Measurements from ENCODE around the gene C4BPA. TPM values are rescaled to one million over a fixed set of nuclear protein-coding genes. Genes with fewer than 3 reads are reported as not detected.

The C4BPA gene
- not detected in 2 replicates for total RNA-seq

- intact Hi-C loops (cut with micrococcal nuclease) = no loop called here
- no peak for DNase-seq
- H3K27me3 Mint-ChIP-seq = peaks cover 30% of the 10 kb centered on the region
- H3K36me3 Mint-ChIP-seq (ENCODE audit: low read depth) = peaks cover 1% of the 10 kb centered on the region
- peaks cover 19% of the 10 kb centered on the region for H3K9me3 Mint-ChIP-seq
- no peak within 1 kb of the TSS for H3K27ac Mint-ChIP-seq
- no peak within 1 kb of the TSS for H3K4me3 Mint-ChIP-seq
- peaks cover 6% of the 10 kb centered on the region for H3K4me1 Mint-ChIP-seq
Observed at GRCh38 chr1:207103892-207104373, at the start of gene C4BPA. Gene C4BPA, plus strand, starts transcription at chr1:207104233. Its CDS starts 8,793 bp downstream, at chr1:207113026.

DNA sequence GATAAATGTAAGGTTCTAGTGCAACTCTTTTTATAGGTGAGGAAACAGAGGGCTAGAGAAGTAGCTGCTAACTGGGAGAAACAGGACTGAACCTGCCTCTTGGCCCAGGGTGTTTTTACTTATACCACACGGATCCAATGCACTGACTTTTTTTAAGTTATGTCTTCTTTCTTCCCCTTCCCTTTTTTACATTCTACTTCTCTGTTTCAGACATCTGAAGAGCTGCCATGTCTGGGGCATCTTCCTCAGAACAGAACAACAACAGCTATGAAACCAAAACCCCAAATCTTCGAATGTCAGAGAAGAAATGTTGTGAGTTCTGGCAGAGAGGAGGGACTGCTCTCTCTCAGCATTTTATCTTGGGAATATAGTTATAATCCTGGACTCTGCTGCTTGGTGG, 49.5 kb upstream of the C4BPA start:
- Mint-ChIP-seq H3K9me3 (no peaks in the 10 kb centered on the region), H3K27me3 (peaks cover 7% of the 10 kb centered on the region), H3K27ac (no peak overlapping the region), H3K36me3 (ENCODE audit: low read depth) (peaks cover 5% of the 10 kb centered on the region), H3K4me1 (peaks cover 30% of the 10 kb centered on the region), H3K4me3 (peak overlapping the region; percentile 5)
- no peak for DNase-seq
- intact Hi-C loops (cut with micrococcal nuclease) = loop anchor here (5.0 kb wide), 3 partner anchors 132 to 698 kb away; partner anchors contain the start of genes CD46 and FCMR

DNA sequence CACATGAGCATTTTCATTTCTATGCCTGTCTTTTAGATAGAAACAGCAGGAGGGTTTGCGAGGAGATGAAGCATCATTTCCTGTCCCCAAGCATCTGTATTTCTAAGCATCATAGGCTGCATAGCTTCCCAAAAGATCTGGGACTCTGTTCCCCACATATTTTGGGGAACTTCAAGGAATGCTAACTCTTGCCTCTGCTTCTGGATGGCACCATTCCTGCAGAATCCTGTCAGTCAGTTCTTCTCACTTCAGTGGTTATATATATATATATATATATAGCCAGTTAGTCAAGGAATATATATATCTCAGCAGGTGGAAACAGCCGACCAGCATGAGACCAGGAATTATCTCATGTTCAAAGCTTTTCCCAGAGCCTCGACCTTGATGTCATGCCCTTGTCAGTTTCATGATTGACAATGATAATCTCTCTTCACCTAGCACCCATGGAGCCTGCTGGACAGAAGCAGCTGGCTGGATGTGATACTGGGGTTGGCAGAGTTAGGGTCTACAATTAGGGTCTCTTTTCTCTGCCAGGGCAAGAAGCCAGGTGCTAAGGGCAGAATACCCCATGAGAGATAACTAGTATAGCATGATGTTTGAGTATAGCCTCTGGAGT, 48.5 kb upstream of the C4BPA start:
- intact Hi-C loops (cut with micrococcal nuclease) = no loop called here
- H3K36me3 Mint-ChIP-seq (ENCODE audit: low read depth) = no peaks in the 10 kb centered on the region
- no peak overlapping the region for H3K27ac Mint-ChIP-seq
- H3K27me3 Mint-ChIP-seq = peaks cover 7% of the 10 kb centered on the region
- peaks cover 26% of the 10 kb centered on the region for H3K4me1 Mint-ChIP-seq
- H3K4me3 Mint-ChIP-seq = no peak overlapping the region
- DNase-seq = no peak
- no peaks in the 10 kb centered on the region for H3K9me3 Mint-ChIP-seq

DNA sequence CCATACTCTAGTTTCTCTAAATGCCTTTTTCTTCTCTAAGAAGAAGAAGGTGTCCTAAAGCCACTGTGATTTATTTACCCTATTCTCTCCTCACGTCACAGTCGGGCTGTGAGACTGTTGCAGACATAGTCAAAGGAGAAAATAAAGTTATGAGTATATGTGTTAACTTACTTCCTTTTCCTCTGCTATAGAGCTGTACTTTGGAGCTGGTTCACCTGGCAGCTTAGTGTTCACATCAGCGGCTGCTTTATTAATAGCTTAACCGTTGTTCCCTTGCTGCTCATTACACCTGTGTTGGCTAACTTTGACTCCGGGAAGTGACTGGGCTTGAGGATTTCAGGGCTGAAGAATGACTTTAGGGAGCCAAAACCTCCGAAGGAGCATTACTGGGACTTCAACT, 47.4 kb upstream of the C4BPA start:
- Mint-ChIP-seq H3K9me3 (no peaks in the 10 kb centered on the region), H3K27ac (no peak overlapping the region), H3K4me1 (peaks cover 21% of the 10 kb centered on the region), H3K4me3 (no peak overlapping the region), H3K27me3 (peaks cover 7% of the 10 kb centered on the region), H3K36me3 (ENCODE audit: low read depth) (no peaks in the 10 kb centered on the region)
- intact Hi-C loops (cut with micrococcal nuclease) = no loop called here
- DNase-seq = no peak

DNA sequence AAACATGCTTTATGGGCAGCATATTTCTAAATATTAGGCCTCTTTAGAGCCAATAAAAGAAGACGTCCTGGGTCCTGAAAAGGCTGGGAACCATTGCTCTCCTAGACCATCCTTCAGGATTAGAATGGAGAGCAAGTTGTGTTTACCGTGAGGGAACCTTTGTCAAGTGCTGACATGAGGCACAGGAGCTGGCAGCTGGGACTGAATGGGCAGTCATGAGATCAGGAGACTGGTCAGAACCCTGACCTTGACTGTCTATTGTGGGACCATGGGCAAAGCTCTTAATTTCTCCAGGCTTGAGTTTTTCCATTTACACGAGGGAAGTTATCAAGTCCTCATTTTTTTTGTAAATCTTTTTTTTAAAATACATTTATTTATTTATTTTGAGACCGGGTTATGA, 45.8 kb upstream of the C4BPA start:
- Mint-ChIP-seq H3K27ac (no peak overlapping the region), H3K4me3 (no peak overlapping the region), H3K27me3 (peaks cover 5% of the 10 kb centered on the region), H3K9me3 (no peaks in the 10 kb centered on the region), H3K36me3 (ENCODE audit: low read depth) (peaks cover 2% of the 10 kb centered on the region), H3K4me1 (peaks cover 10% of the 10 kb centered on the region)
- intact Hi-C loops (cut with micrococcal nuclease) = no loop called here
- DNase-seq = no peak

DNA sequence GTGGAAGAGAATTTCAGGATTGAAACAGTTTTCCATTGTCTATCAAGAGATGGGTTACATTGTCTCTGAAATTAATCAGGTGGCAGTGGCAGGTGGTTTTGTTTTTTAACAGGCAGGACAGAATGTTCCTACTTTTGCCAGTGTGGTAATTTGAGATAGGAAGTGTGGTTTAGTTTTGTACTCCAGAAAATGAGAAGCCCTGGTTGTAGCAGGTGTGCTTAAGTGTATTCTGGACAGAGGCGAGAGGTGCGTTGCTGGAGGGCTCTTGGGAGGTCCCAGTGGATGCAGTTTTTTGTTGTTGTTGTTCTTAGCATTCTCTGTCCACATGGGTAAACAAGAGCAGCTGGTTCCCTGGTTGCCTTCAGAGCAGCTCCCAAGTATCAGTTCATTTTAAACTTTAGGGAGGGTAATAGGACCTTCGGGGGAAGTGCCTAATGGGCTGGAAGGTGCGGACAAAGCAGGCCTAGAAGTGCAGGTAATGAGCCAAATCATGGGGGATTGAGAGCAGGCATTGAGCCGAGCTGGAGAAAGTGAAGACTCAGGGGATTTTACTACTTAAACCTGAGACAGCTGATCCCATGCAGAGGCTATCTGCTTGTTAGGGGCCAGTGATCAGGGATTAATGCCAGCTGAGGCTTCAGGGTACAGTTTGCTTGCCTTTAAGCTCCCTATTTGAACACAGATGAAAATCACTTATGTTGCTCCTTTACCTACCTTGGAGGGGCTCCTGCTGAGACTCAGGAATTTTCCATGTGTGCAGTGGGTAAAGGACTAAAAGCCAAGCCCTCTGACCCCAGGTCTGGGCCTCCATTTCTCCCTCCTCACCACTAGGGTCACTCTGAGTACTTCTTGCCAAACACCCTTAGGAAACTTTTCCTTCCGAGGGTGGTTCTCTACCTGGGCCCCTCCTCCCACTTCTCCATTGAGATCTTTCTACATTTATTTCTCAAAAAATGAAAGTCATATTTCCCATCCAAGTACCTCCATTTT, 44.9 kb upstream of the C4BPA start:
- no peak overlapping the region for H3K27ac Mint-ChIP-seq
- peaks cover 5% of the 10 kb centered on the region for H3K4me1 Mint-ChIP-seq
- no peak overlapping the region for H3K4me3 Mint-ChIP-seq
- DNase-seq = no peak
- no peaks in the 10 kb centered on the region for H3K9me3 Mint-ChIP-seq
- peaks cover 5% of the 10 kb centered on the region for H3K27me3 Mint-ChIP-seq
- intact Hi-C loops (cut with micrococcal nuclease) = no loop called here
- peaks cover 3% of the 10 kb centered on the region for H3K36me3 Mint-ChIP-seq (ENCODE audit: low read depth)

GRCh38 chr1:207059881-207060280, 44.2 kb upstream of the C4BPA start:
- H3K27ac Mint-ChIP-seq = no peak overlapping the region
- peaks cover 1% of the 10 kb centered on the region for H3K4me1 Mint-ChIP-seq
- no peaks in the 10 kb centered on the region for H3K9me3 Mint-ChIP-seq
- no peak for DNase-seq
- peaks cover 3% of the 10 kb centered on the region for H3K36me3 Mint-ChIP-seq (ENCODE audit: low read depth)
- intact Hi-C loops (cut with micrococcal nuclease) = no loop called here
- H3K4me3 Mint-ChIP-seq = no peak overlapping the region
- H3K27me3 Mint-ChIP-seq = peaks cover 5% of the 10 kb centered on the region

DNA sequence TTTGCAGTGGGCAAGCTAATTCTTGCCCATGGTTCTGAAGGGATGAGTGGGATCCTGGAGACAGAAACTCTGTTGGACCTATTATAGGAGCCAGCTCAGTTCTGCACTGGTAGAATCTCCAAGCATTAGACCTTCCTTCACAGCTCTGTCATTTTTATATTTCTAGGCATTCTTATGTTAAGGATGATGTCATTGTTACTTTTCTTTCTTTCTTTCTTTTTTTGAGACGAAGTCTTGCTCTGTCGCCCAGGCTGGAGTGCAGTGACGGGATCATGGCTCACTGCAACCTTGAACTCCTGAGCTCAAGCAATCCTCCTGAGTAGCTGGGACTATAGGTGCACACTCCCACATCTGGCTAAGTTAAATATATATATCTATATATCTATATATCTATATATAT, 43.4 kb upstream of the C4BPA start:
- DNase-seq = no peak
- no peak overlapping the region for H3K4me3 Mint-ChIP-seq
- H3K27ac Mint-ChIP-seq = no peak overlapping the region
- peaks cover 5% of the 10 kb centered on the region for H3K27me3 Mint-ChIP-seq
- intact Hi-C loops (cut with micrococcal nuclease) = no loop called here
- peaks cover 3% of the 10 kb centered on the region for H3K36me3 Mint-ChIP-seq (ENCODE audit: low read depth)
- H3K4me1 Mint-ChIP-seq = no peaks in the 10 kb centered on the region
- no peaks in the 10 kb centered on the region for H3K9me3 Mint-ChIP-seq

- H3K27ac Mint-ChIP-seq = no peak overlapping the region
- H3K9me3 Mint-ChIP-seq = no peaks in the 10 kb centered on the region
- H3K36me3 Mint-ChIP-seq (ENCODE audit: low read depth) = peaks cover 3% of the 10 kb centered on the region
- H3K27me3 Mint-ChIP-seq = no peaks in the 10 kb centered on the region
- DNase-seq = no peak
- H3K4me1 Mint-ChIP-seq = no peaks in the 10 kb centered on the region
- intact Hi-C loops (cut with micrococcal nuclease) = no loop called here
- no peak overlapping the region for H3K4me3 Mint-ChIP-seq
Observed at GRCh38 chr1:207062058-207062457, 42.0 kb upstream of the C4BPA start.

DNA sequence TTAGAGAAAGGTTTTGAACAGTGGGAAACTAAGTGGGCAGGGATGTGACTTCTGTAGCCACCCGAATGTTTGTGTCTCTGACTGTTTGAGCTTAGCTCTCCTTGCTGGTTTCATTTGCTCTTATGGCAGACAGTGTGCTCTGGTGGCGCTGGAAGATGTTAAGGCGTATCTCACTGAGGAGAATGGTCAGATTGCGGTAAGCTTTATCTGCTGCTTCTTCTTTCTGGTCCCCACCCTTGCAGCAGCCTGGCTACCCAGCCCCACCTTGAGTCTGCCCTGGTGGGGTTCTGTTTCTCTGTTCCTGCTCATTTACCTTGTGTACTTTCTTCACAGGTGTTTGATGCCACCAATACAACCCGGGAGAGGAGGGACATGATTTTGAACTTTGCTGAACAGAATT, 41.0 kb upstream of the C4BPA start:
- Mint-ChIP-seq H3K9me3 (no peaks in the 10 kb centered on the region), H3K36me3 (ENCODE audit: low read depth) (peaks cover 3% of the 10 kb centered on the region), H3K27ac (no peak overlapping the region), H3K27me3 (no peaks in the 10 kb centered on the region), H3K4me3 (no peak overlapping the region), H3K4me1 (no peaks in the 10 kb centered on the region)
- intact Hi-C loops (cut with micrococcal nuclease) = no loop called here
- no peak for DNase-seq

GRCh38 chr1:207064561-207064960, 39.5 kb upstream of the C4BPA start:
- intact Hi-C loops (cut with micrococcal nuclease) = no loop called here
- H3K9me3 Mint-ChIP-seq = no peaks in the 10 kb centered on the region
- H3K4me3 Mint-ChIP-seq = no peak overlapping the region
- no peak for DNase-seq
- peaks cover 8% of the 10 kb centered on the region for H3K36me3 Mint-ChIP-seq (ENCODE audit: low read depth)
- no peak overlapping the region for H3K27ac Mint-ChIP-seq
- no peaks in the 10 kb centered on the region for H3K27me3 Mint-ChIP-seq
- H3K4me1 Mint-ChIP-seq = peaks cover 5% of the 10 kb centered on the region

GRCh38 chr1:207067185-207067584, 36.8 kb upstream of the C4BPA start:
- intact Hi-C loops (cut with micrococcal nuclease) = no loop called here
- Mint-ChIP-seq H3K4me3 (no peak overlapping the region), H3K4me1 (peaks cover 24% of the 10 kb centered on the region), H3K27ac (no peak overlapping the region), H3K36me3 (ENCODE audit: low read depth) (peaks cover 8% of the 10 kb centered on the region), H3K9me3 (peaks cover 4% of the 10 kb centered on the region), H3K27me3 (no peaks in the 10 kb centered on the region)
- DNase-seq = no peak

GRCh38 chr1:207067665-207068064, 36.4 kb upstream of the C4BPA start:
- no peak for DNase-seq
- intact Hi-C loops (cut with micrococcal nuclease) = no loop called here
- H3K4me3 Mint-ChIP-seq = no peak overlapping the region

DNA sequence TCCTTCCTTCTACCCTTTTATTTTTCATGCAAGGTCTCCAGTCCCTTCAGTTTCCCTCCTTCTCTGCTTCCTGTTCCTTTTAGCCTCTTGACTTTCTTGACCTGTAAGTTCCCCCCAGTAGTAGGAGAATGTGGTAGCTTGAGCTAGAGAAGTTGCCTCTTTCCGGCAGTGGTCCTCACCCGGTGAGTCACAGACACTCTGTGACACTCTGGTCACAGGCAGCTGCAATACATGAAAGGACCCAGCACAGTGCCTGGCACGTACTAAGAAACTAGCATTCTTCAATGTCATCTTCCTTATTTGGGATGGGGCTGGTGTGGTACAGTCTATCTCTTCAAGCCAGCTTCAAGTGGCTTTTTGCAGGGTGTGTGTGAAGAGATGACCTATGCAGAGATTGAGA, 35.0 kb upstream of the C4BPA start:
- DNase-seq = no peak
- intact Hi-C loops (cut with micrococcal nuclease) = no loop called here
- no peak overlapping the region for H3K27ac Mint-ChIP-seq
- peaks cover 4% of the 10 kb centered on the region for H3K36me3 Mint-ChIP-seq (ENCODE audit: low read depth)
- H3K9me3 Mint-ChIP-seq = peaks cover 4% of the 10 kb centered on the region
- H3K4me1 Mint-ChIP-seq = peaks cover 24% of the 10 kb centered on the region
- no peaks in the 10 kb centered on the region for H3K27me3 Mint-ChIP-seq
- no peak overlapping the region for H3K4me3 Mint-ChIP-seq

More at GRCh38 chr1:207067665-207068064, 36.4 kb upstream of the C4BPA start:
- Mint-ChIP-seq H3K4me1 (peaks cover 24% of the 10 kb centered on the region), H3K27ac (no peak overlapping the region), H3K27me3 (no peaks in the 10 kb centered on the region), H3K36me3 (ENCODE audit: low read depth) (peaks cover 6% of the 10 kb centered on the region), H3K9me3 (peaks cover 4% of the 10 kb centered on the region)
